Kidney (tissue), 14 donors: ENCODE measurements around the gene NGF. TPM values are rescaled to one million over a fixed set of nuclear protein-coding genes. Genes with fewer than 3 reads are reported as not detected.

Source experiments
- DNase-seq, 5 donors: peaks; one replicate each; pipeline ENCODE4 v3.0.0-alpha.2; 2013 to 2020
- FAIRE-seq: peaks from 2 replicates; lab custom pipeline; 2012; peaks lifted over from hg19 to GRCh38; lab: Jason Lieb, UNC
- H3K27ac ChIP-seq, 2 donors: one replicate each; pipeline ENCODE4 v1.7.0; 2013; ENCODE audit warnings: low read depth in 2 of 2, low read length in 2 of 2, inconsistent platforms in 1 of 2
- H3K27me3 ChIP-seq: one replicate; pipeline ENCODE4 v1.7.1; 2013; ENCODE audit warnings: low read length, inconsistent platforms; ENCODE audit not compliant: control insufficient read depth, insufficient read depth
- H3K36me3 ChIP-seq, 3 donors: one replicate each; pipeline versions ENCODE4 v1.7.0 to v1.7.1; 2013; ENCODE audit warnings: low read length in 3 of 3, control low read depth in 1 of 3, inconsistent platforms in 1 of 3; ENCODE audit not compliant: insufficient read depth in 3 of 3, control insufficient read depth in 2 of 3
- H3K4me1 ChIP-seq, 3 donors: one replicate each; pipeline versions ENCODE4 v1.7.0 to v1.7.1; 2013; ENCODE audit warnings: low read length in 3 of 3, inconsistent platforms in 1 of 3, low read depth in 1 of 3; ENCODE audit not compliant: control insufficient read depth in 2 of 3, insufficient read depth in 2 of 3
- H3K4me3 ChIP-seq, 3 donors: one replicate each; pipeline versions ENCODE4 v1.7.0 to v1.8.1; 2013; ENCODE audit warnings: low read length in 3 of 3, control low read depth in 1 of 3, inconsistent platforms in 1 of 3
- H3K9ac ChIP-seq, 3 donors: one replicate each; pipeline versions ENCODE4 v1.7.0 to v1.7.1; 2013; ENCODE audit warnings: low read length in 3 of 3, control low read depth in 1 of 3, inconsistent platforms in 1 of 3
- H3K9me3 ChIP-seq, 3 donors: one replicate each; pipeline versions ENCODE4 v1.7.0 to v1.7.1; 2013; ENCODE audit warnings: low read length in 3 of 3, control low read depth in 1 of 3, inconsistent platforms in 1 of 3; ENCODE audit not compliant: control insufficient read depth in 2 of 3, insufficient read depth in 1 of 3
- intact Hi-C: fragments of 100-400 bp; cut with DNase I; formaldehyde crosslinking; loops from one replicate; pipeline ENCODE4 v1.11.1; 2022
- polyA plus RNA-seq: library from polyadenylated mRNA; stranded (reverse); fragments of 350-450 nt; fragmentation: Illumina TruSeq; extraction: RNeasy Lipid Tissue Mini Kit (QIAGEN cat#74804); gene quantifications from one replicate; pipeline ENCODE4 v1.2.3, GENCODE V29; 2014; ENCODE audit warnings: low read depth, low replicate concordance; ENCODE audit not compliant: insufficient read depth
- total RNA-seq: library from RNA; stranded (reverse); fragmentation: NEBNext Ultra II Directional; extraction: Animal tissue kit (Norgen Biotek cat#: 25700); gene quantifications from one replicate; pipeline ENCODE4 v1.2.1, GENCODE V29; 2021
- TF ChIP-seq, protein P1 (sequence below): IDR thresholded peaks from 3 replicates; pipeline ENCODE4 v1.5.1; 2012; ENCODE audit warnings: mild to moderate bottlenecking, moderate library complexity, borderline replicate concordance; ENCODE audit not compliant: insufficient read depth; ENCODE audit errors: extremely low read depth
- donor health status: control.
- donor health status: control.
- donor health status: control.
- donor health status: control.
- donor health status: control.
- donor health status: DM: yes; HTN: yes; CAD: no.
- donor health status: Normal renal cell carcinoma (clear cell type).

Gene NGF
- total and polyA plus RNA-seq, 2 donors from 2014 or later = 1.2 to 6.0 TPM

DNA sequence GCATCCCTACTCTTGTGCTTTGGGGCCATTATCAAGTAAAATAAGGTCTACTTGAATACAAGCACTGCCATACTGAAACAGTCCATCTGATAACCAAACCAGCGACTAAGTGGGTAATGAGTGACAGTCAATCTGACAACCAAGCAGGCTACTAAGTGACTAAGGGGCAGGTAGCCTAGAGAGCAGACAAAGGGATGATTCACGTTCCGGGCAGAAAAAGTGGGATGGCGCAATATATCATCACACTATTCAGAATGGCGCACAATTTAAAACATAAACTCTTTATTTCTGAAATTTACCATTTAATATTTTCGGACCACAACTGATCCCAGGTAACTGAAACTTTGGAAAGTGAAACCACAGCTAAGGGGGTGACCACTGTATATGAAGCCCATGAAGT lies 17.7 kb downstream of the NGF start:
- H3K4me3 ChIP-seq = no peak overlapping the region
- TF ChIP-seq, protein P1, sequence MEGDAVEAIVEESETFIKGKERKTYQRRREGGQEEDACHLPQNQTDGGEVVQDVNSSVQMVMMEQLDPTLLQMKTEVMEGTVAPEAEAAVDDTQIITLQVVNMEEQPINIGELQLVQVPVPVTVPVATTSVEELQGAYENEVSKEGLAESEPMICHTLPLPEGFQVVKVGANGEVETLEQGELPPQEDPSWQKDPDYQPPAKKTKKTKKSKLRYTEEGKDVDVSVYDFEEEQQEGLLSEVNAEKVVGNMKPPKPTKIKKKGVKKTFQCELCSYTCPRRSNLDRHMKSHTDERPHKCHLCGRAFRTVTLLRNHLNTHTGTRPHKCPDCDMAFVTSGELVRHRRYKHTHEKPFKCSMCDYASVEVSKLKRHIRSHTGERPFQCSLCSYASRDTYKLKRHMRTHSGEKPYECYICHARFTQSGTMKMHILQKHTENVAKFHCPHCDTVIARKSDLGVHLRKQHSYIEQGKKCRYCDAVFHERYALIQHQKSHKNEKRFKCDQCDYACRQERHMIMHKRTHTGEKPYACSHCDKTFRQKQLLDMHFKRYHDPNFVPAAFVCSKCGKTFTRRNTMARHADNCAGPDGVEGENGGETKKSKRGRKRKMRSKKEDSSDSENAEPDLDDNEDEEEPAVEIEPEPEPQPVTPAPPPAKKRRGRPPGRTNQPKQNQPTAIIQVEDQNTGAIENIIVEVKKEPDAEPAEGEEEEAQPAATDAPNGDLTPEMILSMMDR = no peak
- no peaks in the 10 kb centered on the region for H3K36me3 ChIP-seq
- H3K9me3 ChIP-seq = no peaks in the 10 kb centered on the region
- H3K9ac ChIP-seq = no peak overlapping the region
- H3K27ac ChIP-seq = no peak overlapping the region
- no peak for DNase-seq
- H3K27me3 ChIP-seq = no peaks in the 10 kb centered on the region
- H3K4me1 ChIP-seq = no peaks in the 10 kb centered on the region
- intact Hi-C loops = no loop called here
- no peak for FAIRE-seq

DNA sequence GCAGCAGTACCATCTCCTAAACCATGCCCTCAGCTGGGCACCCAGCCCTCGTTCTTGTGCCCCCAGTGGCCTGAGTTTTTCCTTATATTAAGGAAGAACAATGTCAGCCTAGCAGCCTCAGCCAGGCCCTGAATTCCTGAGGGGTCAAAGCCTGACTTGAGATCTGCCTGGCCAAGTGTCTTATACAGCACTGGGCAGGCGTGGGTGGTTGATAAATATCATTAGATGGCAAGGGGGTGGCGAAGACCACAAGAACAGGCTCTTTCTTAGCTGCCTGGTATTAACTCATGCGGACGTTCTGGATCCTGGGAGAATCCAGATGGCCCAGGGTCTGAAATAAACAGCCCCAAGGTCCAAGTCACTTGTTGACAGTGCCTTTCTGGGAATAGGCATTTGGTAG lies 18.3 kb downstream of the NGF start:
- intact Hi-C loops = no loop called here
- TF ChIP-seq, protein P1 = no peak
- H3K4me1 ChIP-seq = no peaks in the 10 kb centered on the region
- no peak overlapping the region for H3K27ac ChIP-seq
- H3K9ac ChIP-seq = no peak overlapping the region
- no peaks in the 10 kb centered on the region for H3K9me3 ChIP-seq
- DNase-seq (no peak), FAIRE-seq (no peak)
- no peak overlapping the region for H3K4me3 ChIP-seq
- no peaks in the 10 kb centered on the region for H3K27me3 ChIP-seq
- no peaks in the 10 kb centered on the region for H3K36me3 ChIP-seq

DNA sequence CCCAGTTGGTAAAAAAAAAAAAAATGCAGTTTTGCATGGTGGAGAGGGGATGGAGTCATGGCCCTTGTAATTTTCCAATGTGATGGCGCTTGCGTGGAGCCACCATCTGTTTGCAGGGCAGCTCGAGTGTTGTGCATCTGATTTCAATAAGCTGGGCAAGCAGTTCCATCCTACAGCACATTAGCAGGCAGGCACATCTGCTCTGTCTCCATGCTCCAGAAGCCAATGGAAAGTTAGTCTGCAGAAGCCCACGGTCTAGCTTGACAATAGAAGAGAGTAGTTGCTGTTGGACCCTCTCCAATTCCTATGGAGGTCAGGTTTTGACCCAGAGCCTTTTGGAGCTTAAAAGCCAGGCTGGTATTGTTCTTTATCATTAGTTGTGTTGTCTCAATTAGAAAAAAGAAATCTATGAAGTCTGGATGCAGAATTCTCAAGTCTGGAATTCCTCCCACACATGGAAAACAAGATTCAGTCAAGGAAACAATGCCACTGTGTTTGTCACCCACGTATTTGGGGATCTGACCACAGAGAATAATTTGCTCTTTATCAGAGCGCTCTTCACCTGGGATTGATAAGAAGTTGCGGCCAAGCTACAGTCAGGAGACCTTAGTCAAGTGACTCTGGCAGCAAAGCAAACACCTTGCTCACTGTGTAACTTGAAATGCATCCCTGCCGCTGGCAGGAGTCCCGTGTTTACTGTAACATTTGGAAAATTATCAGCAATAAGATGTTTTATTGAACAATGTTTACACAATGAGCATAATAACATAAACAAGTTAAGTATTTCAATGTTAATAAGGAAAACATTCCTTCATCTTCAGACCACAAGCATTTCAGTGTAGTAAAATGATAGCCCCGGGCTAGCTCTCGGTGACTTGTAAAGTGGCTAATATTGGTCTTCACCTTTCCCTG lies 20.7 kb downstream of the NGF start:
- DNase-seq = no peak
- Histone ChIP-seq H3K4me3 (no peak overlapping the region), H3K9ac (no peak overlapping the region), H3K27me3 (no peaks in the 10 kb centered on the region), H3K27ac (no peak overlapping the region), H3K36me3 (no peaks in the 10 kb centered on the region), H3K4me1 (peaks cover 0 to 5% (median 0%) of the 10 kb centered on the region in 3 donors), H3K9me3 (no peaks in the 10 kb centered on the region)
- intact Hi-C loops = no loop called here
- TF ChIP-seq, protein P1 = no peak
- no peak for FAIRE-seq
